ENCODE data around the gene POU2AF1.

The POU2AF1 gene

DNA sequence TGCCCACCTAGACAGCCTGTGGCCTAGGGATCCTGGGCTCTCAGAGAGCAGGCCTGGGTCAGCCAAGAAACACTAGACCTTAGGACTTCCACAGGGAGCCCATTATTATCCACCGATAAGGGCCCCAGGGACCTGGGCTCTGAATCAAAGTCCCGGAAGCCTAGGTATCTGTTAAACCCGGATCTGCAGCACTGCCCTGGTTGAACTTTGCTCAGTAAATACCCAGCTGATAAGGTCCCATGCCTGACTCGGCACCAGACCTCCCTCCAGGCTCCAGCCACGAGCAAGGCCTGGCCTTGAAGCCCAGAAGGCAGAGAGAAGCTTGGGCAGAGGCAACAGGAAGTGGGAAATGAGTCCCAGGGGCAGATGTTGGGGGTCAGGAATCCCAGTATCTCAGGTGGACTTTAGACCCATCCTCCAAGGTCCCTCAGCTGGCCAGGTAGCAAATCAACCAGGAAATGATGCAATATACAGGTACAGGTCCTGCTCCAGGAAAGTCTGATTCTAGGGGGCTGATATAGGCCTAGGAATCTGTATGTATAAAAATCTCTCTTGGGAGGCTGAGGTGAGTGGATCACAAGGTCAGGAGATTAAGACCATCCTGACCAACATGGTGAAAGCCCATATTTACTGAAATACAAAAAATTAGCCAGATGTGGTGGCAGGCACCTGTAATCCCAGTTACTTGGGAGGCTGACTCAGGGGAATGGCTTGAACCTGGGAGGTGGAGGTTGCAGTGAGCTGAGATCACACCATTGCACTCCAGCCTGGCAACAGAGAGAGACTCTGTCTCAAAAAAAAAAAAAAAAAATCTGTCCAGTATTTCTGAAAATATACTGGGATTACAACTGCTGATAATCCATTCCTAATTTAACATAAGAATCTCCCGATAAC is 18.7 kb downstream of the POU2AF1 start:
- DNase-seq (ENCODE audit: low read depth), result no peak

DNA sequence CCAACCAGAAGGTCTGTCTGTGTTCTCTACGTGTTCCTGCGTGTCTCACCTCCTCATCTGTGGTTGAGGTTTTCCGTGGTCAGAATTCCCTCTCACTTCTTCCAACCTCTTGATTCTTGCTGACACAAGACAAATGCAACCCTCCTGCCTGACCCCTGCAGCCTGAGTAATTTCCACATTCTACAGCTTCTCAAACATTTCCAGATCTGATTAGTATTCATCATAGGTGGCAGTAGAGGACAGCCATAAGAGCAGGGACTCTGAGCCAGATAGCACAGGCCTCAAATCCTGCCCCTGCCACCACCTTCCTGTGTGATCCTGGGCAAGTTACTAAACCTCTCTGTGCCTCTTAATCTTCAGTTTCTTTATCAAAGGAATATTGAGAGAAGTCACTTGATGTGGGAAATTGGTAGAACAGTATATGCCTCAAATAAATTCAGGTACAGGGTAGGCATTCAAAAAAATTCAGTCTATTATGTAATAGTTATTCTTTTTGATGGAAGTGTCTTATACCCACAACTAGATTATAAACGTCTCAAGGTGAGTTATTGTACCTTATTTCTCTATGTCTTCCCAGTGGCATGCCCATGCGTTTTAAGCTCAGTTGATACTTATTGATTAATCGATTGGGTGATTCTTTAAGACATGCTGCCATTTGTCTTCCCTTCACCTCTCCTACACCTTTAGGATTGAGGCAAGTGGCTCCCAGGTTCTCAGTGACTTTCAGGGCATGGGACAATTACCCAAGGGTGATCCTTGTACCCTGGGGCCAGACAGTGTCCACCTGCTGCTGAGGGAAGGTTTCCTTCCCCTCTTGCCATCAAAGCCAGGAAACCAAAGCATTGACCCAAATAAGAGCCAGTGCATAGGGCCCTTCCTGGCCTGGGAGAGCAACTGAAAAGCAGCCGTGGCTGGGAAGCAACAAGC is 19.6 kb downstream of the POU2AF1 start:
- no peak for DNase-seq (ENCODE audit: low read depth)

DNA sequence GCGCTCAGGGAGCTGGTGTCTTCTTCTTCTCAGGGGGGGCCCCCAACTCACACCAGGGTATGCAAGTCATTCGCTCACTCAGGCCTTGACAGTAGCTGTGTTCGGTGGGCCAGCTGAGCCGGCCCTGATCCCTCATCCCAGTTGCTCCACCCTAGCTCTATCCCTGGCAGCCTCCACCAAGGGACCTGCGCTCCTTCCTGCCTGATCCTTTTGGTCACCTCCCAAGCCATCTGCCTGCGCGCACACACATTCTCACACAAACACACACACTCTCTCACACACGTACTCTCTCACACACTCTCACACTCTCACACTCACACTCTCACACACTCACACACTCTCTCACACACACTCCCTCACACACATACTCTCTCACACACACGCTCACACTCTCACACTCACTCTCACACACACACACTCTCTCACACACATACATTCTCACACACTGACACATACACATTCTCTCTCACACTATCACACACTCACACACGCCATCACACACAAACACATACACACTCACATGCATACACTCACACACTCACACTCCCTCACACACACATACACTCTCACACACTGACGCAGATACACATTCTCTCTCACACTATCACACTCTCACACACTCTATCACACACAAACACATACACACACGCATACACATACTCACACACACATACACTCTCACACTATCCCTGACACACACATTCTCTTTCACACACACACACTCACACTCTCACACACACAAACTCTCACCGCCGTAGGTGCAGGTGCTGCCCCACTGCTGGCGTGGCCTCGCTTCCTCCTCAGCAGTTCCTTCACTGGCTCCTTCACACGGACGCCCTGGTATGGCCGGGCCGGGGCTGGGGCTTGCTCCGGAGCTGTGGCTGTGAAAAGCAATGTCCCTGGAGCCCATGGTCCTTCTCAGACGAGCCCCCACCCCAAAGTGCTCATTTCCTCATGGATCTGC is 20.8 kb downstream of the POU2AF1 start:
- no peak for DNase-seq (ENCODE audit: low read depth)

DNA sequence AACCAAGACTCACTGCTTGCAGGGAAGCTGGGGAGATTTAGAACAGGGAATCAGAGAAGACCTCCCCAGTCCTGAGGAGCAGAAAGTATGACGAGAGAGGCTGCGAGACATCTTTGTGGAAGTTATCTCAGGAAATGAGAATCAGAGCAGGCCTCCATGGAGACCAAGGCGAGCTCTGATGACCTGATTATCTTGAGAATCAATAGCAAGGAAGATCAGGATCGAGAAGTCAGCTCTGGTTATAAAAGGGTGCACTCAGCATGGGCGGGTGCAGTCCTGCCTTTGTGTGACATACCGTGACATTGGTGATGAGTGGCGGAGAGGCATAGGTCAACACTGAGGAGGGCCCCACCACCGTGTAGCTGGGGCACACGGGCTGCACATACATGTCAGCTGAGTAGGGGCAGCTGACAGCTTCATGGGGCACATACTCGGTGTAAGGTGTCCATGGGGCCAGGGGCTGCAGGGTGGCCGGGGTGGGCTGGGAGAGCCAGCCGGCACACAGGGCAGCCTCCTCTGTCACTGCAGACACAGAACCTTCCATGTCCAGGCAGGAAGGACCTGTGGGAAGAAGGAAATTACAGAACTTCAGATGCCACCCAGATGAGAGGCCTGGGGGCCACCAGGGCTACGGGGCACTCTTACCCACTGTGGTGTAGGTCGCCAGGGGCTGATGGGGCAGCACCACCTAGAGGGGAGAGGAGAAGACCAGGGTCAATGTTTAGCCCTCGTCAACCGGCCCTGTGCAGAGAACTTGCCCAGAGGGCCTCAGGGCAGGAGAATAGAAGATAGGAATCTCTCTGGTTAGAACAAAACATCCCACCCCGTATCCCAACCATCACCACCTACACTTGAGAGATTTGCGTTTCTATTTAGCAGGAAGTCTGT is 21.7 kb downstream of the POU2AF1 start:
- DNase-seq (ENCODE audit: low read depth), result no peak

DNA sequence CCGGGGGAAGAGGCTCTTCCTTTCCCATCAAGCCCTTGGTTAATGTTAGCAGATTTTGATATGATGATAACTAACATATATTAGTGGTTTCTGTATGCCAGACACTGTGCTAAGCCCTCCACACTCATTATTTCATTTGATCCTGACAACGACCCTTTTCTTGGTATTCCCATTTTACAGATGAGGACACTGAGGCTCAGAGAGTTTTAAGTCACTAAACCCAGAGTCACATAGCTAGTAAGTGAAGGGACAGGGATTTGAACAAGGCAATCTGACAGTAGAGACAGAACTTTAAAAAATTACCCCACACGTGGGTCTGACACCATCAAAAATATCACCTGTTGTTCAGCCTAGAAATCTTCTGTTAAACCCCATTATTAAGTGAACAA is 22.4 kb downstream of the POU2AF1 start:
- no peak for DNase-seq (ENCODE audit: low read depth)

DNA sequence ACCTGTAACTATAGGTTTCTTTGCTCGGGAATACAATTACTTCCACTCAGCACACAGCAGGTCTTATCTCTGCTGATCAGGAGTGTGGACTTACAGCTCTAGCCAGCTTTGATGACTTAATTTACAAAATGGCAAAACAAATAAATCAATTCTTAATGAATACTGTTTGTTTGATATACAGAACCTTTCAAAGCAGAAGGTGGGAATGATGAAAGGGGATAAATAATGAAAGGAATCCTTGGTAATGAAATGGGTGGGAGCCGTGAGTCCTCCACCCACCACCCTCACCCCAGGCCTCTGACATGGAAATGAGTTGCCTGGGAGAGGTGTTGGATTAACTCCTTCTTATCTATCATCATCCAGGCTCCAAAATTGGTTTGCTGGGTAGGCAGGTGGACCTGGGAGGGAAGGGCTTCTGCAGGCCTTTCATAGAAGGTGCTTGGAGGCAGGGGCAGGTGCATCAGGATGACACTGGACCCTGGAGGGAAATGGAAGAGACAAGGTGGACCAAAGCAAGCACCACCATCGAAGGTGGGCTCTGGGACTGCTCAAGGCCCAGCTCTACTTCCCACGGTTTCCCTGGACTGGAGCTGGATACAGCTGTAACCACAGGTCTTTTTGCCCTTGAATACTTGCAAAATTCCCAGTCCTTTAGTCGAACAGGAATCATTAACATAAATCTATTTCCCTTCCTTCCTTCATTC is 23.0 kb downstream of the POU2AF1 start:
- no peak for DNase-seq (ENCODE audit: low read depth)

DNA sequence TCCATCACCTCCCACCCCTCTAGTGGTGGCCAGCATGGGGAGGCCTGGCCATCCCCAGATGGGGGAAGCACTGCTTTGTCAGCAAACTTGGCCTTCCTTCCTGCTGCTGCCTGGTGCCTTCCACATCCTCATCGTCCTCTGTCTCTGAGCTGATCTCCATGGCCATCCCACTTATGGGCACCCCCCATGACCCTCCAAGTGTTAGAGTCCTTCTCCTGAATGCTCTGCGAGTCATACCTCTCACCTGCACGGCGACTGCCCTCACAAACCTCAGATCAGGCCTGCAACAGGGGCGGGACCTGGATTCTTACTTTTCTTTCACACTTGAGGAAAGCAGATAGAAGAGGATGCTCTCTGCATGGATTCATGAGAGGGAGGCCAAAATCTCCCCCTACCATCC is 24.0 kb downstream of the POU2AF1 start:
- no peak for DNase-seq (ENCODE audit: low read depth)

DNA sequence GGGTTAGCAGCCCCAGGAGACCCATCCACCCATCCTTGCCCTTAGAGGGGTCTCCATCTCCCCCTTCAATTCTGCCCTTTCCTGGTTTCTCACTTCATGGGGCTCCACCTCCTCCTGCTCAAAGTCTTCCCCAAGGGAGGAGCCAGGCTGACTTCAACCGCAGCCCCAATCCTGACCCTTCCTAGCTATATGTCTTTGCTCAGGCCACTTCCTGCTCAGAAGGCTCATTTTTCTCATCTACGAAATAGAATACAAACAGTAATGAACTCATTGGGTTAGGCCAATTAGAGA is 24.5 kb downstream of the POU2AF1 start:
- DNase-seq (ENCODE audit: low read depth), result no peak

DNA sequence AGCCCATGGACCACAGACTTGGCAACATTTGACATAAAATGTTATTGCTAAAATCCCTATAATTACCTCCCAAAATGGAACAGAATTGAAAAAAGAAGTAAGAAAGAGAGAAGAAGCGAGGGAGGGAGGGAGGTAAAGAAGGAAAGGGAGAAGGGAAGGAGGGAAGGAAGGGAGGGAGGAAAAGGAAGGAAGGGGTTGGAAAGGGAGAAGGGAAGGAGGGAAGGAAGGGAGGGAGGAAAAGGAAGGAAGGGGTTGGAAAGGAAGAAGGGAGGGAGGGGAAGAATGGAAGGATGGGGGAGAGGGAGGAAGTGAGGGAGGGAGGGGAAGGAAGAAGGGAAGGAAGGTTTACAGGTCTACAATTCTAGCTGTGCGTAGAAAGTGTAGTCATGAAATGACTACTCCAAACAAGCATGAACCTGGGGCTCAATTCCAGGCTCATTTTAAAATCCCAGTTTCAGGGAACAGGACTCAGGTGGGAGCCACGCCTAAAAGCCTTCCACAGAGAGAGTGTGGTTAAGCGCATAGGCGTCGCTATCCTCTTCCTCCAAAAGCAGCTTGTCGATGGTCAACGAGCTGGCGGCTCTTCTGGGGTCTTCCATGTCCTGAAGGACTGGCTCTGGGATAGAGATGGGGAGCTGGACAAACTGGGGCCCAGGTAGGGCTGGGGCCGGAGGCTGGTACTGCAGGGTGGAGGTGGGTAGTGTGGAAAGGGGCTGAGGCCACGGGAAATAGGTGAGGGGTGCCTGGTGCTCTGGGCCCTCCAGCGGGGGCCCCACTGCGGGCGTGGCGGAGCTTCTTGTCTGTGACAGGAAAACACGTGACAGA is 25.1 kb downstream of the POU2AF1 start:
- DNase-seq (ENCODE audit: low read depth), result no peak

DNA sequence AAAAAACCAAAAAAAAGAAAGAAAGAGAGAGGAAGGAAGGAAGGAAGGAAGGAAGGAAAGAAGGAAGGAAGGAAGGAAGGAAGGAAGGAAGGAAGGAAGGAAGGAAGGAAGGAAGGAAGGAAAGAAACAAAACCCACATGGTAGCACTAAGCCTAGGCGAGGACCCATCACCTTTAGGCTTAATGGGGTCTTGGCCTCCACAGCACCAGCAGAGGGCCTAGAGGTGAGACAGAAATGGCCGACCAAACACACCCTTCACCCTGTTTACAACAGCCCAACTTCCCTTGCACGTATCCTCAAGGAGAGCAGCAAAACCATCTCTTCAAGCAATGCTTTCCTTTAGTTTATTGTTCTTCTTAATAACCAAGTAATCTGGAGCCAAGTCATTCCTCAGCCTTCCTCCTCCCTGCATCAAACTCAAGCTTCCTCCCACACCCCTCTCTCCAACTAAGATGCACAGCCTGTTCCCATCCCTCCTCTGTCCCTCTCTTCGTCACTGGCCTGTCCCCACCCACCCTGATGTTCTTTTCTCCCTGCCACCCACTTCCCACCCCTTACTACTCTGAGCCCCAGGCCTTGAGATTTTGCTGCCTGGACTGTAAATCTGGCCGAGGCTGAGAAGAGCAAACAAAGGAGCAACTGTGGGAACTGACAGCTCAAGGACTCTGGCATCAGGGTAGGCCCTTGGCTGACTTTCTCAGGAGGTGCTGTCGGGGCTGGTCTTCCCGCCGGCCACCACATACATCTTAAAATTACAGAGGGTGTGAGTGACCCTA is 26.0 kb downstream of the POU2AF1 start:
- DNase-seq (ENCODE audit: low read depth), result no peak

DNA sequence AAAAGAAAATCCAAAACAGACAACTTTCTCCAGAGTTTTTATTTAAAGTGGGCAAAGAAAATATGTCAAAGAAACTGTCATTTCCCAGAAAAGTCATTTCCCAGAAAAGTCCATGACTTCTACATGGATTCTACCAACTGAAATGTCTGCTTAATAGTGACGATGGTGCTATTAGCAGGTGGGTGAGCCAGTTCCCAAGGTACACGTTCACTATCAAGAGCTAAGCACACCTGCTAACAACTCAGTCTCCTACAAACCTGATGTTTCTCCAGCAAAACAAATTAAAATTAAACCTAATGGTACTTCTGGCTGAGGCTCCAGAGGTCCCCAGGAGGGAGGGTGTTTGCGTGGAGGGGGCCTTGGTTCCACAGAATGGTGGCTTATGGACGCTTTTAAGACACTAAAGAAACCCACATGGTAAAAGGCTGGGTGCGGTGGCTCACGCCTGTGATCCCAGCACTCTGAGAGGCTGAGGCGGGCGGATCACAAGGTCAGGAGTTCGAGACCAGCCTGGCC is 26.8 kb downstream of the POU2AF1 start:
- no peak for DNase-seq (ENCODE audit: low read depth)

DNA sequence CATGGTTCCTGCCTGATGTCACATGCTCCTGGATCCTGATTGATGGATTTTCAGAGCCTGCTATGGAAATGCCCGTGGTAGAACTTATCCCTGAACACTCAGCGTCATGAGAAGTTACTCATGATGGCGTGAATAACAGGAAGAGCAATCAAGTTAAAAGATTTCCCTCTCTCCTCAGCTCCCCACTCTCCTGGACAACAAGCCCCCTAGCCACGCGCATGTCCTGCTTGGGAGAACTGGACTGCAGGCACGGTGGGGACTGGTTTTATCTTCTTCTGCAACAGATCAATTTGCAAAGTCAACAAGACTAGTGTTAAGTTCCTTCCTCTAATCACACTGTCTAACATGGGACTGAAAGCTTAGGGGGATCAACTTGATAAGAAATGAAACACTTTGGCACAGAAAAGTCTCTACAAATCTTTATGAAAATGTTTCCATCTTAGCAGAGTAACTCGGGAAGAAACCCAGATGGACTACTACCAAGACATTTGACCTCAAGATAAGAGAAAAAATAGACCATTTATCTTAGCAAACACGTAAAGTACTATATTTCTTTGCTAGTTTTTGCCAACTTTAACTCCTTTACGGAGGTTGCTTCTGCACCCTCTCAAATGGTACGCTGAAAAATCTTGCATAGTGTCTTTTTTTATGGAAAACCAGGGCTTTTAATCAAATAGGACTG is 27.6 kb downstream of the POU2AF1 start:
- no peak for DNase-seq (ENCODE audit: low read depth)

DNA sequence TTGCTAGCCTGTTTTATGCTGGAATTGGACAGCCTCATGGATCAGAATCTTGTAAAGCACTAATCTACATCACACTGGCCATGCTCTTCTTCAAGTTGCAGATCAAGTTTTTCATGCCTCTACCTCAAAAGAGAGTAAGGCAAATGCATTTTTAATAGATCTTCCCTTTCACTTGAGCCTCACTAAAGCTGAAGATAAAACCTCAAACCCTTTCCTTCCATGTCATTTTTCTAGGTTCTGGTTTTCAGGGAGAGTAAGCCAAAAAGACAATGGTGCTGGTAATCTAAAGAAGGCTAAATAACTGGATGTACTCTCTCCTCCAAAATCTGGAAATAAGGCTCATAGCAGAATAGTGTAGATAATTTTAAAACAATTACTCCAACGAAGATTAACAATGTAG is 28.3 kb downstream of the POU2AF1 start:
- no peak for DNase-seq (ENCODE audit: low read depth)

DNA sequence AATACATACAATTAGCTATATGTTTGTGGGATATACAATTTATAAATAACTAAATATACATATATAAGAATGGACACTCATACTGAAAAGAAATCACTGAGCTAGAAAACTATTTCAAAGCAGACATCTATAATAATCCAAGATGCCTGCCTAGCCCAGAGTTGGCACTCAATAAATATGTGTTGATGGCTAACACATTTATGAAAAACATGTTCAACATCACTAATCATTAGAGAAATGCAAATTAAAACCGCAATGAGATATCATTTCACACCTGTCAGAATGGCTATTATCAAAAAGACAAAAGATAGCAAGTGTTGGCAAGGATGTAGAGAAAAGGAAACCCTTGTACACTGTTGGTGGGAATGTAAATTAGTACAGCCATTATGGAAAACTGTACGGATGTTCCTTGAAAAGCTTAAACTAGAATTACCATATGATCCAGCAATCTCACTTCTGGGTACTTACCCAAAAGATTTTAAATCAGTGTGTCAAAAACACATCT is 29.8 kb downstream of the POU2AF1 start:
- no peak for DNase-seq (ENCODE audit: low read depth)

DNA sequence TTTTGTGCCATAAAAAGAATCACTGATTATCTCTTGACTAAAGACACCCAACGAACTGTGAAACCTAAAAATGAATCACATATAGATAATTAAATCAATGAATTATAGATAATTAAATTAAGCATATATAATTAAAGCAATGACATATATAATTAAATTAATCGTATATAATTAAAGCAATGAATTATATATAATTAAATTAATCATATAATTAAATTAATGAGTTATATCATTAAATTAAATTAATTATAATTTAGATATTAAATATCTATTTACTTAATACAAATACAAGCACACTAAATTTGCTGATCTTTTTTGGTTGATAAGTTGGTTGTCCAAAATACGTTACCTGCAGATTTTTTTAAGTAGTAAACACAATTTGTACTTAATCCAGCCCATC is 30.9 kb downstream of the POU2AF1 start:
- no peak for DNase-seq (ENCODE audit: low read depth)

DNA sequence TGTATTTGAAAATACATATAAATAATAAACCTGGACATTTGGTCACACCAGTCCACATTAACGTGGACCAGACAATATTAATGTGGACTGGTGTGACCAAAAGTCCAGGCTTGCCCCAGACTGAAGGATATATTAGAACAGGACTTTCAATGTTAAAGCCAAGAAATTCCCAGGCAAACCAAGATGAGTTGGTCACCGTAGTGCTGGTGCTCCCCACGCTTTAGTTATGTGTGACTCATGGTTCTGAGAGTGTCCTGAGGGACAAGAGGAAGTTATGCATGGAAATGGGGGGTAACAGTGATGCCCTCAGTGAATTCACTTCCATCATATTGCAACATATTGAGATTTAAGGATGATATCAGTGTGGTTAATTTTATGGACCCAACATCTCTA is 31.4 kb downstream of the POU2AF1 start:
- no peak for DNase-seq (ENCODE audit: low read depth)

DNA sequence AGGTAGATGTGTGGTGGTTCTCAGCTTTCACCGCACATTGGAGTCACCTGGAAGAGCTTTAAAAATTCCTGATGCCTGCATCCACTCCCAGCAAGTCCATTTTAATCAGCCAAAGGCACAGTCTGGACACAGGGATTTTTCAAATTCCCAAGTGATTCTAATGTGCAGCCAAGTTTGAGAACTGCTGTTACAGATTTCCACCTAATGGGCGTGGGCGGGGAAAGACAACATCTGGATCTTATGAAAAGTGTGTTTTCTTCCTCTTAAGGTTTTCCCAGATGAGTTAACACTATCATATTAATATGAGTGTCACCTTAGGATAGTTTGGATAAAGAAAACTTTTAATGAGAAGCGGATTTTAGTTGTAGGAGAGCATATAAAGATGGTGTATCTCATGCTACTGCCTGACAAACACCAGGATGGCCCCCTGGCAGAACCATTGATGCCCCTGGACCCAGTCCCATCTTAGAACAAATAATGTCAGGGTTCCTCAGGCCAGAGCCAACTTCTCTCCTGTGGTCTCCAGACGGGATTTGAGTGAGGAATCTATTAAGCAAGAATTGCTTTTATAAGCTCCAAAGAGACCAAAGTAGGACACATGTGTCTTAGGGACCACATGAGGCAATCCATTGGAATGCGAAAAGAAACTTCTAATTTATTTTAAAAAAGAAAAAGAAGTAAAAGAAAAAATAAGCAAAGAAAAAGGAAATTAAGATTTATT is 31.9 kb downstream of the POU2AF1 start:
- DNase-seq (ENCODE audit: low read depth), result no peak

Data from stimulated activated CD8-positive, alpha-beta memory T cell treated with anti-CD3 and anti-CD28 coated beads, Interleukin-15, amount 100 ng/mL, for 24 hours (primary cell).